HG02763 (cell line): ENCODE measurements around the gene EDNRB.
"Not testable (repeated sequence)": the region's sequence is repeated elsewhere in the genome, so short reads cannot be mapped to it uniquely, and the experiment has no call there.

Source experiments
- ATAC-seq: cut with Tn5 transposase; IDR thresholded peaks from one replicate; pipeline ENCODE4 v1.9.1; 2021; ENCODE audit warnings: mild to moderate bottlenecking, moderate library complexity; ENCODE audit not compliant: unreplicated experiment

The EDNRB gene

GRCh38 chr13:77848050-77848449 lies 70.6 kb downstream of the EDNRB start:
- ATAC-seq = not testable (repeated sequence)

DNA sequence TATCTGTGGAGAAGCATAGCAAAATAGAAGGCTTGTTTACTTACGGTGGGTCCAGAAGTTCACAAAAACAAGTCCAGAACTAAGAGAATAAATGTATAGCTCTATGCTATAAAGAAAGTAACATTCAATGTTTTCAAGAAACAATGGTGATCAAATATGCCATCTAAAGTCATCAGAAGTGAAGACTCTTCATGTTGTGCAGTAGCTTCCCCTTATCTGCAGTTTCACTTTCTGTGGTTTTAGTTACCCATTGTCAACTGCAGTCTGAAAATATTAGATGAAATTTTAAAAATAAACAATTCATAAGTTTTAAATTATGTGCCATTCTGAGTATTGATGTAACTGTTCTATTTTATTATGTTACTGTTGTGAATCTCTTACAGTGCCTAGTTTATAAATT lies 72.5 kb downstream of the EDNRB start:
- peak; percentile 64 for ATAC-seq
